ENCODE measurements around the gene CCDC97.
"Not testable (repeated sequence)": the region's sequence is repeated elsewhere in the genome, so short reads cannot be mapped to it uniquely, and the experiment has no call there.

The CCDC97 gene

DNA sequence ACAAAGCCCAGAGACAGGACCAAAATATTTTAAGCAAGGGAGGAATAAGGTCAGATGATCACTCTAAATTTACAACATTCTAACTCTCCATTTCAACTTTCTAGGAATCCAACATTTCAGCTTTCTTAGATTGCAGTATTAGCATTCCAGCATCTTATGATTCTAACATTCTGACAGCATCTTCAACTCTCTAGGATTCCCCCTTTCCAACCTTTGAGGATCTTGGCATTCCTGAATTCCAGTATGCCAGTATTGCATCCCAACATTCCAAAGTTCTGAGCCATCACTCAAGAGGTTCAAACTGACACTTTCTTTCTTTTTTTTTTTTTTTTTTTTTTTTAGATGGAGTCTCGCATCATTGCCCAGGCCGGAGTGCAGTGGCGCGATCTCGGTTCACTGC is 30.0 kb downstream of the CCDC97 start:
- DNase-seq (ENCODE audit: low read depth) = no peak

DNA sequence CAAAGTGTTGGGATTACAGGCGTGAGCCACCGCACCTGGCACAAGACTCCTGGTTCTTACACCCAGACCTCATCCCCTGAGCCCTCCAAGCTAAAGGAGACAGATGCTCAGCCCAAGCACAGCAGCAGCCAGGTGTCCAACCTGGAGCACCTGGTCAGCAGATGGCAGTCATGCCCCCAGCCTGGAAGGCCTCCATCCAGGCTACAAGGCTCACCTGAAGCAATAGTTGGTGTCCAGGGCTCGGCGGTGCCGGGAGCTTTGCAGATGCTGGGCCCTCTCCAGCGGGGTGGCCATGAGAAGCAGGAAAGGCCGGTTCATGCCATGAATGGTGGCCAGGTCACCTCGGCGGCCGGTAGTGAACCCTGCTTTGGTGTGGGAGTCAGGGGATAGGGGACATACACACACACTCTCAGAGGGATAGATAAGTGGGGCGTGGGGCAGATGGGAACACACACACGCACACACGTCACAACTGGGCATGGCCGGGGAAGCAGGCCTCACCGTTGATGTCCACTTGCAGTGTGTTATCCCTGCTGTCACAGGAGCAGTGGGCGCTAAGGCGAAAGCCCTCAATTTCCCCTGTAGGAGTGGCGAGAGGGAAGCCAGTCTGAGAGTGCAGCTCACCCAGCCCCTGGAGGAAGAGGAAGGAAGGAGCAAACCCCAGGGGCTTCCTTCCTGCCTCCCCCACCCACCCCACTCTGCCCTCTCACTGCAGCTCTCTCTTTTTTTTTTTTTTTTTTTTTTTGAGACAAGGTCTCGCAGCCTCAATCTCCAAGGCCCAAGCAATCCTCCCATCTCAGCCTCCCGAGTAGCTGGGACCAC is 31.9 kb downstream of the CCDC97 start:
- no peak for DNase-seq (ENCODE audit: low read depth)

- DNase-seq (ENCODE audit: low read depth) = no peak
These were observed 34.2 kb downstream of the CCDC97 start for GRCh38 chr19:41344162-41344561.

- DNase-seq (ENCODE audit: low read depth) = not testable (repeated sequence)
These were observed 36.9 kb downstream of the CCDC97 start for GRCh38 chr19:41346916-41347315.

GRCh38 chr19:41350735-41351338 is 40.9 kb downstream of the CCDC97 start:
- DNase-seq (ENCODE audit: low read depth) = no peak

DNA sequence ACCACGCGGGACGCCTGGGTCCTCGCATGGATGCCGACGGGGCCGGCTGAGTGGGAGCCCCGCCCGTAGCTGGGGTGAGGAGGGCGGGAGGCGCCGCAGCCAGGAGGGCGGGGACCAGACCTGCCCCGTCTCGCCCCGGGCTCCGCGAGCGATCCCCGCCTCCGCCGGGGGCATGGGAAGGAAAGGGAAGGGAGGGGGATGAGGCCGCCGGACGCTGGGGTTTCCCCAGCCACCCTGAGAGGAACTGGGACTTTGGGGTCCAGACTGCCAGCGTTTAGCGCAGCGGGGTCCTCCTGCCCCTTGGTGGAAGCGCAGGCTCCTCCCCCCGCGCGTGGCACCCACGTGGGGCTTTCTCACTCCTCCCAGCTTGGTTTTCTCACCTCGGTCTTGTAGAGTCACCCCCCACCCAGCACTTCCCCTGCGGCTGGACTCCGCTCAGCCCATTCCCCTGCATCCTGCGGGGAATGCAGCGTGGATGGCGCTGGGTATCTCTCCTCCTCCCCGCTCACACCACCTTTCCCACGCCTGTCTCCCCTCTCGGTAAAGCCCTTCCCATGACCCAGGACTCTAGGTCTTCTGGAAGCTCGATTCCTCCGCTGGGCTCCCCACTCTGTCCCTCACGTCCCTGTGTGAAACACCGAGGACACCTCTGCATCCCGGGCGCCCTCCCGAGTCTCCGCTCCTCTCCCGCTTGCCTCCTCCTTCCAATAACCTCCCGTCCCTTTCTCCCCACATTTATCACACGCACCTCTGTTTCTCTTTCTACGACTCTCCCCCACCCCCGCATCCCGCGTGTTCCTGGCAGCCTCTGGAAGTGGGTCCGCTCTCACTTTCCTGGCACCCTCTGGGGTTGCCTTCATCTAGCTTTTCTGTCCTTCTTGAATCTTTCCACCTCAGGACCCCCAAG is 41.6 kb downstream of the CCDC97 start:
- no peak for DNase-seq (ENCODE audit: low read depth)

- no peak for DNase-seq (ENCODE audit: low read depth)
These were observed 42.3 kb downstream of the CCDC97 start for GRCh38 chr19:41352279-41352608.

GRCh38 chr19:41352609-41353465 is 42.9 kb downstream of the CCDC97 start:
- DNase-seq (ENCODE audit: low read depth) = no peak

DNA sequence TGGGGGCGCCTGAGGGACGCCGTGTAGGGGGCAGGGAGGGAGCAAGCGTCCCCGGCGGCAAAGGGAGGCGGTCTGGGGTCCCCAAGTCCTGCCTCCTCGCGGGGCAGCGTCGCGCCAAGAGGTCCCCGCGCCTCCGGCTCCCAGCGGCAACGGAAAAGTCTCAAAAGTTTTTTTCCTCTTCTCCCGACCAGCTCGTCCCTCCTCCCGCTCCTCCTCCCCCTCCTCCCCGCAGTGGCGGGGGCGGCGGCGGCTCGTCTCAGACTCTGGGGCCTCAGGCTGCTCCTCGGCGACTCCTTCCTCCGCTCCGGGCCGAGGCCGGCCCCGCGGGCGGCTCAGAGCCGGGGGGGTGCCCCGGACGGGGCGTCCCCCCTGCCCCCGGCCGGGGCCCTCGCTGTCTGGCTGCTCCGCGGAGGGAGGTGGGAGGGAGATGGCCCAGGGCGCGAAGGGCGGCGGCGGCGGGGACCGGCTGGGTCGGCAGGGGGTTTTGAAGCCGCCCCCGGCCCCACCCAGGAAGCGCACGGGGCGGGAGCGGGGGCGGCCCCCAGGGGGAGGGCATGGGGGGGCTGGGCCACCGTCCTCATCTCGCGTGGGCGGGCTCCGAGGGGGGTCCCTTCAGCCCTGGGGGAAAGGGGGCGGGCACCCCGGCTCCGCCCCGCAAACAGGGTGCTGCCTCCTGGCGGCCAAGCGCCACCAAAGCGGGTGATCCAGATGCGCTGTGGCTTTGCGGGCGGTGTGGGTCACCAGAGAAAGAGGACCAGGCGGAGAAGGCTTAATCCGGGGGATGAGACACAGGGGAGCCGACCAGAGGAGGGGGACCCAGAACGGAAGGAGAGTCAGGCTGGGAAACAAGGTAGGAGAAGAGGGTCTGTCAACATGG is 43.7 kb downstream of the CCDC97 start, which contains the start of gene TGFB1:
TGFB1 (minus strand) TSS at position 457 of the 877 bp plus-strand sequence. CDS start 878 bp downstream, outside the sequence.
- no peak for DNase-seq (ENCODE audit: low read depth)

DNA sequence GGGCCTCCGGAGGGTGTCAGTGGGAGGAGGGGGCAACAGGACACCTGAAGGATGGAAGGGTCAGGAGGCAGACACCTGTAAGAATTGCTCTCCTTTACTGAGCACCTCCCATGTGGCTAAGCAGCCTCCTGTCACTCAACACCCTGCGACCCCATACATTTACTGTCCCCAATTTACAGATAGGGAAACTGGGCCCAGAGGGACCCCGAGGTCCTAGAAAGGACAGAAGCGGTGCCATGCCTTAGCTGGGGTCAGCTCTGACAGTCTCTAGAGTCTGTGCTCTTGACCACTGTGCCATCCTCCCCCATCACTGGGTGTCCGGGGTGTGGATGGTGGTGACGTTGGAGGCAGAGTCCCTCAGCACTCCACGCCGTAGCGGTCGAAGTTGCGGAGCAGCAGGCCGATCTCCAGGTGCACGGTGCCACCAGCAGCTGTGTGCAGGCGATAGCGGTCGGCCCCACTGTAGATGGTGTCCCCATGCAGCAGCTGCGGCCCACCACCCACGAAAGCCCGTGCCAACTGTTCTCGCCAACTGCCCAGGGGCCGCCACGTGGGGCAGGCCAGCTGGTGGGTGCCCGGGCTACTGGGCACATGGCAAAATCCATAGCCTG is 44.5 kb downstream of the CCDC97 start:
- DNase-seq (ENCODE audit: low read depth) = no peak

GRCh38 chr19:41355035-41355434 is 45.1 kb downstream of the CCDC97 start:
- DNase-seq (ENCODE audit: low read depth) = no peak

GRCh38 chr19:41355802-41356201 is 45.8 kb downstream of the CCDC97 start:
- no peak for DNase-seq (ENCODE audit: low read depth)

GRCh38 chr19:41356984-41357739 is 47.2 kb downstream of the CCDC97 start:
- DNase-seq (ENCODE audit: low read depth) = no peak

GRCh38 chr19:41357746-41358145 is 47.8 kb downstream of the CCDC97 start:
- DNase-seq (ENCODE audit: low read depth) = no peak

DNA sequence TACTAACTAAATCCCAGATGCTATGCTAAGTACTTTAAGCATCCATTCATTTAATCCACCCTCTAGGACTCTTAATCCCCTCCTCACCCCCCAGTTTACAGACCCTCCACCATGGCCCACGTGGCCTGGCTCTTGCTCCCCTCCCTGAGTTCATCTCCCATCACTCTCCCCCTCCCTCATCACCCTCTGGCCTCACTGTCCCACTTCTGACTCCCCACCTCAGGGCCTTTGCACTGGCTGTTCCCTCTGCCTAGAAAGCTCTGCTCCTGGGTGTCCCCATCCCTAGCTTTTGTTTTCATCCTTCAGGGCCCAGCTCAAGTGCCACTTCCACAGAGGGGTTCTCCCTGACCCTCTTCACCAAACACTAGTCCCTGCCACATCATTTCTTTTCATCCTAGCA is 49.8 kb downstream of the CCDC97 start:
- no peak for DNase-seq (ENCODE audit: low read depth)

GRCh38 chr19:41362143-41362847 is 52.3 kb downstream of the CCDC97 start:
- DNase-seq (ENCODE audit: low read depth) = no peak

- DNase-seq (ENCODE audit: low read depth) = no peak
These were observed 53.4 kb downstream of the CCDC97 start for GRCh38 chr19:41363371-41363752.

GRCh38 chr19:41363753-41364523 is 54.0 kb downstream of the CCDC97 start, which contains the start of gene B9D2:
Gene B9D2 (minus strand): TSS chr19:41364149. CDS start chr19:41363519, 630 bp downstream.
- DNase-seq (ENCODE audit: low read depth) = peak; percentile 85
